Embryonic facial prominence (tissue), 1 donor: ENCODE data around the gene ERMN.
"Not testable (repeated sequence)": the region's sequence is repeated elsewhere in the genome, so short reads cannot be mapped to it uniquely, and the experiment has no call there.

ENCODE experiments used
- DNase-seq: peaks from one replicate; pipeline ENCODE4 v3.0.0-alpha.2; 2016; ENCODE audit errors: extremely low spot score

The ERMN gene

DNA sequence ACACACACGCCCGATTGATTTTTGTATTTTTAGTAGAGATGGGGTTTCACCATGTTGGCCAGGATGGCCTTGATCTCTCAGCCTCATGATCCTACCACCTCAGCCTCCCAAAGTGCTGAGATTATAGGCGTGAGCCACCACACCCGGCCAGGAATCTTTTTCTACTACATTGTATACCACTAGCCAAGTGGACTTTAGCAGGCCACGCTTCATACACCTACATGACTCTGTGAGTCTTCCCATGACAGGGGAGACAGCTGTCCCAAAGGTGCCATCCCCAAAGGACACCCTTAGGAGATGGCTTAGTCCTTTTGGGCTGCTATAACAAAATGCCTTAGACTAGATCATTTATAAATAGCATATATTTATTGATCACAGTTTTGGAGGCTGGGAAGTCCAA is 32.8 kb downstream of the ERMN start:
- DNase-seq: no peak

DNA sequence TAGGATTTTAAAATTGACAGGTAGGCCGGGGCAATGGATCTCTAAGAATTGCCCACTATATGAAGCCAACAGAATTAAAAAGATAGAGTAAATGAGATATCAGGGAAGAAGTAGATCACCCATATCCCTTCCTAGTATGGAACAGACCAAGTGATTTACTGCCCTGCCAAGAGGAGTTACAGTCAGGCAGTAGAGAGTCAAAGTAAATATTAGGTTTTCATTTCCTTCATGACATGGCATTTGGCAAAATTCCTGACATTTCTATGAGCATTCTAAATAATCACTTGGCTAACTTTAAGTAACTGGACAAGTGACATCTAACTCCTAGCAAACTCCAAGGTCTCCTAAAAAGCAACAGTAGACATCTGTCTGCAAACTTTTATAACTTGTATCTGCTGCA is 34.6 kb downstream of the ERMN start:
- DNase-seq: no peak

DNA sequence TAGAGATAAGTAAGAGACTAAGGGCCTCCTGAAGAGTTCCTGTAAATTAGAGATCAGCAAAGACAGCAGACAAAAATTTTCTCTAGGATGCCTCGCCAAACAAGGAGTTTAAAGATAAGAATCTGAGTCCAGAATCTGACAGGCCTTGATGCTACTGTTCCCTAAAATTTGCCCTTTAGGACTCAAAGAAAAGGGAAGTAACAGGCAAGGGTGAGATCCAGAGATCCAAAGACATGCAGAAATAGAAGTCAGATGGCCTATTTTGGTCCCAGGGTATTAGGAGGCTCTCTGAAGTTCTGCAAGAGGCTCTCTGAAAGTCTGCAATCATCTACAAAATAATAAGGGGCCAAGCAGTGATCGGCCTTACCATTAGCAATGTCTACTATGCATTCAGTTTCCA is 35.1 kb downstream of the ERMN start:
- no peak for DNase-seq

DNA sequence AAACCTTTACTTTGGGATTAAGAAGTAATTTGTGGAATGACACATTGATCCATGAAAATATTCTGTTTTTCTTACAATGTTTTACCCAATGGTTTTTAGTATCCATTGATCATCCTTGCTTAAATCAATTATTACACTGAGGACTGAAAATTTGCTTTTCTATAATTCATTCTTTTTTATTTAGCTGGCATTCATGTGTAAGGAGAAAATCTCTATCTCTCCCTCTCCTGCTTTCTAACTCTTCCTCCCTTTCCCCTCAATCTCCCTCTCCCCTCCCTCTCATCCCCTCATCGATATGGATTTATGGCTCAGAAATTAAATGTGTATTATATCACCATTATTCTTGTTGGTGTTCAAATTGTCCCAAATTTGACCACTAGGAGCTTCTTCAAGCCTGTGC is 38.5 kb downstream of the ERMN start:
- no peak for DNase-seq

DNA sequence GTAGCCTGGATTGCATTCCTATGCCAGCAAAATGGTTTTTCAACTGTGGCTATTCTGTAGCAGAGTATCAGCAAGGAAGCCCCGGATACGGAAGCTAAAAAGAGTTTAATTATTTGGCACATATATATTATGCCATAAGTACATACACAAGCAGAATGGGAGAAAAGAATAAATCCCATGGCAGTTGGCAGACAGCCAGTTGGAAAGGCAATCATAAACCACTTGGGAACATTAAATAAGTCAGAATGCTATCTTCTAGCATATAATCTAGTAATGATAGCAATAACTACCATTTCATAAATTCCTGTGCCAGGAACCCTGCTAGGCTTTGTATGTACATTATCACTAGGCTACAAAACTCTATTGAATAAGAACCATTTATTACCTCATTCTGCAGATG is 42.2 kb downstream of the ERMN start:
- no peak for DNase-seq

DNA sequence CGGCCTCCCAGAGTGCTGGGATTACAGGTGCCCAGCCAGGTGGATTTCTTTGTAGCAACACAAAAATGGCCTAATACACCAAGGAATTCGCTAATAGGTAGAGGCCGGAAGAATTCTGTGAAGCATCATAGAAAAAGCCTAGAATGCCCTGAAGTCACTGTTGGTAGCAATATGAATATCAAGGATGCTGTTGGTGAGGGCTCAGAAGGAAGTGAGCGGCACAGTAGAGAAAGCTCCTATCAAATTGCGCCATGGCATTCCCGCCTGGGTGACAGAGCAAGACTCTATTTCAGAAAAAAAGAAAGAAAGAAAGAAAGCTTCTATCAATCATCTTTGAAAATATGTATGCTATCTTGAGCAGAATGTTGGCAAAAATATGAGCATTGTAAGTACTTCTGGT is 44.3 kb downstream of the ERMN start:
- DNase-seq: no peak

DNA sequence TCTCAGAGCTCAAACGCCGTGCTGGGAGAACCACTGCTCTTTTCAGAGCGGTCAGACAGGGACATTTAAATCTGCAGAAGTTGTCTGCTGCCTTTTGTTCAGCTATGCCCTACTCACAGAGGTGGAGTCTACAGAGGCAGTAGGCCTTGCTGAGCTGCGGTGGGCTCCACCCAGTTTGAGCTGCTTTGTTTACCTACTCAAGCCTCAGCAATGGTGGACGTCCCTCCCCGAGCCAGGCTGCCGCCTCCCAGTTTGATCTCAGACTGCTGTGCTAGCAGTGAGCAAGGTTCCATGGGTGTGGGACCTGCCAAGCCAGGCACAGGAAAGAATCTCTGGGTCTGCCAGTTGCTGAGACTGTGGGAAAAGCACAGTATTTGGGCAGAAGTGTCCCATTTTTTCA is 46.3 kb downstream of the ERMN start:
- not testable (repeated sequence) for DNase-seq

DNA sequence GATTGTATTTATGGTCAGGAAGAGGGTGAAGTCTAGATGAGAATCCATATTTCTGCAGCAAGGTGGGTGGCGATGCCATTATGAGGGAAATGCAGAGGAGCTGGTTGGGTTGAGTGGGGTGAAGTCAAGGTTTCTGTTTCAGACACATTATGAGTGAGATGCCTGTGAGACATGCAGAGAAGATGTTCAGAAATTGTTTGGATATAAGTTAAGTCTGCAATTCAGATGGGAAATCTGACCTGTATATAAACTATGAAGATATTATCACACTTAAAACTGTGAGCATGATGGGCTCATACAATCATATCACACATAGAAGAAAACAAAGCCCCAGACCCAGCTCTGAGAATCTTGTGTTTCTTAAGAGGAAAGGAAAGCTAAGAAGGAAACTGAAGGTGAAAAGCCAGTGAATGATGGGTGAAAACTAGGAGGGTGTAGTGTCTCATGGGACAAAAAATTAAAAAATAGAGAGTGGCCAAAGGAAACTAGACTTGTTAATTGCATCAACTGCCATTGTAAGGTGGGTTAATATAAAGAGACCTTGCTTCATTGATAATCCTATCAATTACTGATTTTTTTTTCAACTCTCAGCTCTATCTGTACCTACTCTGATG is 53.9 kb downstream of the ERMN start:
- no peak for DNase-seq

DNA sequence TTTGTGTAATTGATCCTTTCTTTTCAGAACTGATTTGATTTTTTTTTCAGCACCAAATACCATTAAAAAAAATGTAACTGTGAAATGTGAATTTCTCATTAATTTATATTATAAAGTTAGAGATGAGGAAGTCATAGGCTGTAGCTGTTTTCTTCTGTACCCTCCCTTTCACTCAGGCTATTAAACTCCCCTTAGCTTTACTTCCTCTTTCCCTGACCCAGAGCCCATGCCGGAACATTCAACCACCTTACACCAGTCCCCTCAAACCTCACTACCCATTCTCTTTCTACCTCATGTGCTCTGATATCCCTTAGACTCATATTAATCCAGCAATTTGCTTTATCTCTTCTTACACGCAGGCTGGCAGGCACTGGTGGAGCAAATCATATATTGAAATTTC is 55.7 kb downstream of the ERMN start:
- DNase-seq: no peak

DNA sequence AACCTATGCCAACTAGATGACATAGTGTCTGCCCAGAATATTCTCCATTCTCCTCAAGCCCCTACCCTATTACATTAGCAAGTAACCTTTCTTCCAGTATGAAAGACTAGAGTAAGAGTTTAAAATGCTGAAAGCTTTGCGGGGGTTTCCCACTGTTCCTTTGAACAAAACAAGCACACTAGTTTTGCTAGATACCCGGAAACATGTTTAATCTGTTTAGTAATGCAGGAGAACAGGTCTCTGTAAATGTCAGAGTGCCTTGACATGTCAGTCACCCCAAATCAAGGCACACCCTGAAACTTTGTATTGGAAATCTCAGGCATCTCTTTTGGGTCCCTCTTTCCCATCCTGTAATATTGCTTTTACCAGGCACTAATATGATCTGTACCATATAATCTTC is 56.6 kb downstream of the ERMN start:
- no peak for DNase-seq
